ENCODE measurements around the gene MCU. TPM values are rescaled to one million over a fixed set of nuclear protein-coding genes. Genes with fewer than 3 reads are reported as not detected.

MCU gene
- total RNA-seq, 4 donors from 2014 or later: 30.0 to 42.8 (median 34.1) TPM

- H3K4me3 ChIP-seq (ENCODE audit: low read depth, poor library complexity, severe bottlenecking): no peak overlapping the region
- intact Hi-C loops (cut with DNase I; ENCODE audit: low total_unique reads): no loop called here
- DNase-seq (ENCODE audit: low spot score in 2 of 2): no peak
- TF ChIP-seq, protein P1, sequence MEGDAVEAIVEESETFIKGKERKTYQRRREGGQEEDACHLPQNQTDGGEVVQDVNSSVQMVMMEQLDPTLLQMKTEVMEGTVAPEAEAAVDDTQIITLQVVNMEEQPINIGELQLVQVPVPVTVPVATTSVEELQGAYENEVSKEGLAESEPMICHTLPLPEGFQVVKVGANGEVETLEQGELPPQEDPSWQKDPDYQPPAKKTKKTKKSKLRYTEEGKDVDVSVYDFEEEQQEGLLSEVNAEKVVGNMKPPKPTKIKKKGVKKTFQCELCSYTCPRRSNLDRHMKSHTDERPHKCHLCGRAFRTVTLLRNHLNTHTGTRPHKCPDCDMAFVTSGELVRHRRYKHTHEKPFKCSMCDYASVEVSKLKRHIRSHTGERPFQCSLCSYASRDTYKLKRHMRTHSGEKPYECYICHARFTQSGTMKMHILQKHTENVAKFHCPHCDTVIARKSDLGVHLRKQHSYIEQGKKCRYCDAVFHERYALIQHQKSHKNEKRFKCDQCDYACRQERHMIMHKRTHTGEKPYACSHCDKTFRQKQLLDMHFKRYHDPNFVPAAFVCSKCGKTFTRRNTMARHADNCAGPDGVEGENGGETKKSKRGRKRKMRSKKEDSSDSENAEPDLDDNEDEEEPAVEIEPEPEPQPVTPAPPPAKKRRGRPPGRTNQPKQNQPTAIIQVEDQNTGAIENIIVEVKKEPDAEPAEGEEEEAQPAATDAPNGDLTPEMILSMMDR (IDR thresholded peaks at IDR 0.05): no peak
- no peak for TF ChIP-seq POLR2A (IDR thresholded peaks at IDR 0.05)
These were observed 134.4 kb downstream of the MCU start for GRCh38 chr10:72826346-72826745.

GRCh38 chr10:72828294-72828693 is 136.4 kb downstream of the MCU start:
- intact Hi-C loops (cut with DNase I; ENCODE audit: low total_unique reads): no loop called here
- no peak for DNase-seq (ENCODE audit: low spot score in 2 of 2)
- no peak overlapping the region for H3K4me3 ChIP-seq (ENCODE audit: low read depth, poor library complexity, severe bottlenecking)
- TF ChIP-seq, protein P1 (IDR thresholded peaks at IDR 0.05): no peak
- no peak for TF ChIP-seq POLR2A (IDR thresholded peaks at IDR 0.05)

DNA sequence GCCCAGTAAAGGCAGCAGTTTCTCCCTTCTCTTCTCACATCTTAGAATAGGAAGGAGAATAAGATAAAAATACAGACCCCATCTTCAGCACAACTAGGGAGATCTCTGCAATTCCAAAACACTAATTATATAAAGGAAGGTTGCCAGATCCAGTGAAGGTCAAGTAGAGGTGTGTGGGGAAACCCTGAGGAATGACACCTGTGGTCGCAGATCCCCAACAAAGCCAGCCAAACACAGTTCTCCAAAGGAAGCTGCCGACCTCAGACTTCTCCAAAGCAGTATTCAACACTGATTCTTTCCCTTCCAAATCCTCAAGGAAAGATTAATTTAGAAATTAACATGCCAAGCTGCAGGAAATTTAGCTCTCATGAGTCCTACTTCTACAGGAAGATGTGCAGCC is 138.7 kb downstream of the MCU start:
- 59 to 71% methylated on average over 2 of the region's 2 CpGs for WGBS, 2 donors
- H3K4me3 ChIP-seq (ENCODE audit: low read depth, poor library complexity, severe bottlenecking): no peak overlapping the region
- intact Hi-C loops (cut with DNase I; ENCODE audit: low total_unique reads): loop anchor here (5.0 to 10.0 kb wide), 2 partner anchors 136 to 468 kb away; partner anchors contain the start of gene MCU
- no peak for TF ChIP-seq POLR2A (IDR thresholded peaks at IDR 0.05)
- TF ChIP-seq, protein P1 (IDR thresholded peaks at IDR 0.05): no peak
- DNase-seq (ENCODE audit: low spot score in 2 of 2): no peak

DNA sequence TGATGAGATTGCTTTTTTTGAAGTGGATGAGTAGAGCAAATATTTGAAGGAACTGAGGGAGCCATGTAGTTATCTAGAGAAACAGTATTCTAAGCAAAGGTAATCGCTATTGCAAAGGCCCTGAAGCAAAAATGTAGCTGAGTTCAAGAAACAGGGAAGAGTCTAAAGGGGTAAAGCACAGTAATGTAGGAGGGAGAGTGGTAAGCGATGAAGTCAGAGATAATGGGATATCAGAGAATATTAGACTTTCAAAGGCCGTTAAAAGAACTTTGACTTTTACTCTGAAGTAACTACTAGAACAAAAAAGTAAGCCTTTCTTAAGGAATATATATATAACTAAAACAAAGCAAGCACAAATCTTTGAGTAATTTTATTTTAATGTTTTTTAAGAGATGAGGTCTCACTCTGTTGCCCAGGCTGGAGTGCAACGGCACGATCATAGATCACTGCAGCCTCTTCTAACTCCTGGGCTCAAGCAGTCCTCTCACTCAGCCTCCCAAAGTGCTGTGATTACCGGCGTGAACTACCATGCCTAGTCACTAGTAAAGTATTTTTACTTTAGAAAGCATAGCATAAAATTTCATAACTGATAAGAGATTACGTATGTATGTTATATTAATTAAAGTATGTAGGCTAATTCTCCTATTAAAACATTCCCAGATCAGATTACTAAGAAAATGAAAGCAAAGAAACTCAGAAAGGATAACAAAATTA is 139.9 kb downstream of the MCU start:
- no peak for DNase-seq (ENCODE audit: low spot score in 2 of 2)
- no peak for TF ChIP-seq POLR2A (IDR thresholded peaks at IDR 0.05)
- TF ChIP-seq, protein P1 (IDR thresholded peaks at IDR 0.05): no peak
- H3K4me3 ChIP-seq (ENCODE audit: low read depth, poor library complexity, severe bottlenecking): no peak overlapping the region
- intact Hi-C loops (cut with DNase I; ENCODE audit: low total_unique reads): loop anchor here (5.0 to 10.0 kb wide), 2 partner anchors 137 to 470 kb away; partner anchors contain the start of gene MCU
- WGBS, 2 donors: 67 to 74% methylated on average over 8 of the region's 8 CpGs

DNA sequence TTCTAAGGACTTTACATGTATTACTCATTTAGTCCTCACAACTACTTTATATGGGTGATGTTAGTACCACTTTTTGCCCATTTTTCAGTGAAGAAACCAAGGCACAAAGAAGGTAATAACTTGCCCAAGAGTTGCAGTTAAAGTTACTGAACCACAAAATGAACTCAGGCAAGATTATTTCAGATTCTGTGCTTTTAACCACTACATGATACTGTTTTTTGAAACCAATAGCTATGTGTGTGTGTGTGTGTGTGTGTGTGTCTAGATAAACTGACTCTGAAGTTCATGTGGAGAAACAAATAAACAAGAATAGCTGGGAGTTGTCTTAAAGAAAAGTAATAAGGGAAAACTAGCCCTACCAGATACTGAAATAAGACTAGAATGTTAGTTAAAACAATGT is 140.8 kb downstream of the MCU start:
- H3K4me3 ChIP-seq (ENCODE audit: low read depth, poor library complexity, severe bottlenecking): no peak overlapping the region
- no peak for DNase-seq (ENCODE audit: low spot score in 2 of 2)
- intact Hi-C loops (cut with DNase I; ENCODE audit: low total_unique reads): loop anchor here (5.0 to 10.0 kb wide), 2 partner anchors 138 to 470 kb away; partner anchors contain the start of gene MCU
- TF ChIP-seq, protein P1 (IDR thresholded peaks at IDR 0.05): no peak
- no peak for TF ChIP-seq POLR2A (IDR thresholded peaks at IDR 0.05)
